Spinal cord (tissue), 10 donors: ENCODE measurements around the gene AKR1A1. TPM values are rescaled to one million over a fixed set of nuclear protein-coding genes. Genes with fewer than 3 reads are reported as not detected.
A peak's percentile ranks its signal among the peaks of the same experiment; 100 is the strongest.

Source experiments
- DNase-seq, 6 donors: peaks; one replicate each; pipeline versions ENCODE4 v3.0.0 to v3.0.0-alpha.2; 2013 to 2015; ENCODE audit warnings: low spot score in 6 of 6, low read depth in 4 of 6
- H3K27ac ChIP-seq: one replicate; pipeline ENCODE4 v1.5.1; 2013; ENCODE audit warnings: low read depth, low read length, control low read depth
- H3K27me3 ChIP-seq: one replicate; pipeline ENCODE4 v1.6.1; 2013; ENCODE audit warnings: low read length; ENCODE audit not compliant: control insufficient read depth, insufficient read depth
- H3K36me3 ChIP-seq: one replicate; pipeline ENCODE4 v1.6.1; 2013; ENCODE audit warnings: low read length; ENCODE audit not compliant: control insufficient read depth, insufficient read depth
- H3K4me1 ChIP-seq: one replicate; pipeline ENCODE4 v1.6.1; 2013; ENCODE audit warnings: low read length; ENCODE audit not compliant: control insufficient read depth, insufficient read depth
- H3K4me3 ChIP-seq: one replicate; pipeline ENCODE4 v1.5.1; 2013; ENCODE audit warnings: low read depth, low read length, control low read depth
- H3K9me3 ChIP-seq: one replicate; pipeline ENCODE4 v1.6.1; 2013; ENCODE audit warnings: low read length; ENCODE audit not compliant: control insufficient read depth, insufficient read depth
- WGBS: methylation state at CpG from one replicate; pipeline ENCODE4 v1.1.5; 2013; ENCODE audit warnings: missing lambda C conversion rate; ENCODE audit not compliant: insufficient coverage; 5-methylcytosine and 5-hydroxymethylcytosine counted together
- polyA plus RNA-seq, 2 donors: library from polyadenylated mRNA; unstranded; fragments of 120-200 nt; gene quantifications; one replicate each; pipeline ENCODE4 v1.2.1, GENCODE V29; 2013; ENCODE audit not compliant: insufficient read length in 2 of 2
- total RNA-seq, 2 donors: library from RNA; depleted of rRNA in 1 of 2; stranded (reverse); fragments of 120-200 nt in 1 of 2; fragments of >200 nt in 1 of 2; gene quantifications; one replicate each; pipeline versions ENCODE4 v1.2.3 to v1.2.4, GENCODE V29; 2013 to 2014
- donor health status: healthy.

AKR1A1 gene
- total and polyA plus RNA-seq, 4 donors, result 58.9 to 121 (median 114) TPM

DNA sequence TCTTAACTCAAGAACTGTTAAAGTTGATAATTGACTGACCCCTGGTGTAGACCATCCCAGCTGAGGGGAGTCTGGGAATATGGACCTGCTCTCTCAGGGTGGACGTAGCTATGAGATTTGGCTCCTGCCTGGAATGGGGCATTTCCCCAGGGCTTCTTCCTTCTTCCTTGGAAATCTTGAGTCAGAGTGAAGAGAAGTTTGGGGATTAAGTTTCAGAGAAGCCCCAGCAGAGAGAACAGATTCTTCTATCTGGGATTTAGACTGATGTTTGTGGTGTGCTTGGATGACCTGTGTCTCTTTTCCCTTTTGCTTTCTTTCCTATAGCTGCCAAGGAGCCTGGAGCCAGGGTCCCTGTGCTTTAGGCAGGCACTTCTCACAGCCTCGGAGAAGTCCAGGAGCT is 13.2 kb downstream of the AKR1A1 start:
- H3K27me3 ChIP-seq, result no peaks in the 10 kb centered on the region
- H3K36me3 ChIP-seq, result peaks cover 53% of the 10 kb centered on the region
- H3K4me1 ChIP-seq, result no peaks in the 10 kb centered on the region
- WGBS, result 83% methylated on average over 2 of the region's 2 CpGs
- no peak overlapping the region for H3K27ac ChIP-seq
- DNase-seq, result no peak
- no peaks in the 10 kb centered on the region for H3K9me3 ChIP-seq
- no peak overlapping the region for H3K4me3 ChIP-seq

DNA sequence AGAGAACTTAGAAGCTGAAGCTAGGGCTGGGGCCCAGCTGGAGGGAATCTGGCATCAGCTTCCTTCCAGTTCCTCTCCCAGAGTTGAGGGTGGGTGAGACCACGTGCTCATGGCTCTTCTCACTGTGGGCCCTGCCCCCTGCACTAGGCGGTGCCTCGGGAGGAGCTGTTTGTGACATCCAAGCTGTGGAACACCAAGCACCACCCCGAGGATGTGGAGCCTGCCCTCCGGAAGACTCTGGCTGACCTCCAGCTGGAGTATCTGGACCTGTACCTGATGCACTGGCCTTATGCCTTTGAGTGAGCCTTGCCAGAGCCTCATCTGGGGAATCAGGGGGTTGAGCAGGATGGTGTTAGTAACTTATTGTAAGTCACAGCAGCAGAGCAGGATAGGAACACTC is 16.1 kb downstream of the AKR1A1 start:
- H3K36me3 ChIP-seq, result peaks cover 44% of the 10 kb centered on the region
- DNase-seq, result no peak
- 92% methylated on average over 5 of the region's 5 CpGs for WGBS
- no peak overlapping the region for H3K4me3 ChIP-seq
- H3K9me3 ChIP-seq, result no peaks in the 10 kb centered on the region
- H3K27ac ChIP-seq, result no peak overlapping the region
- no peaks in the 10 kb centered on the region for H3K4me1 ChIP-seq
- H3K27me3 ChIP-seq, result no peaks in the 10 kb centered on the region

DNA sequence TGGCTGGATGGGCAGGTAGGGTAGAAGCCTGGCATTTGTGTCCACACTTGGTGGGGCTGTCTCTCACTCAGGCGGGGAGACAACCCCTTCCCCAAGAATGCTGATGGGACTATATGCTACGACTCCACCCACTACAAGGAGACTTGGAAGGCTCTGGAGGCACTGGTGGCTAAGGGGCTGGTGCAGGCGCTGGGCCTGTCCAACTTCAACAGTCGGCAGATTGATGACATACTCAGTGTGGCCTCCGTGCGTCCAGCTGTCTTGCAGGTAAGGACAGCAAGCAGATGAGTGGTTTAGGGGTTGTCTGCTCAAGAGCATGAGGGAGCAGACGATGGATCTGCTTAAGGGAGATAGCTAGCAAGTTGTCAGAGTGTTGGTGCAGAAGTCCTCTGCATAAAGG is 17.3 kb downstream of the AKR1A1 start:
- Histone ChIP-seq H3K9me3 (no peaks in the 10 kb centered on the region), H3K36me3 (peaks cover 33% of the 10 kb centered on the region), H3K27ac (no peak overlapping the region), H3K27me3 (no peaks in the 10 kb centered on the region), H3K4me1 (no peaks in the 10 kb centered on the region), H3K4me3 (no peak overlapping the region)
- 95% methylated on average over 7 of the region's 7 CpGs for WGBS
- DNase-seq, result no peak

DNA sequence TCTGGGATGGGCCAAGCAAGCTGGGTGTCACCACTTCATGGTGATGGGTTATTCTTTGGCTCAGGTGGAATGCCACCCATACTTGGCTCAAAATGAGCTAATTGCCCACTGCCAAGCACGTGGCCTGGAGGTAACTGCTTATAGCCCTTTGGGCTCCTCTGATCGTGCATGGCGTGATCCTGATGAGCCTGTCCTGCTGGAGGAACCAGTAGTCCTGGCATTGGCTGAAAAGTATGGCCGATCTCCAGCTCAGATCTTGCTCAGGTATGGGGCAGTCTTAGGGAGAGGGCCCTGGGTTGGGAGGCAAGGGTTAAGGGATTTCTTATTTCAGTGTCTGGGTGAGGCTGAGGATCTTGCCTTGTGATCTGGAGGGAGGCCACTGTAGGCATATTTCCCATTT is 17.8 kb downstream of the AKR1A1 start:
- Histone ChIP-seq H3K4me1 (no peaks in the 10 kb centered on the region), H3K4me3 (no peak overlapping the region), H3K36me3 (peaks cover 31% of the 10 kb centered on the region), H3K27ac (no peak overlapping the region), H3K9me3 (no peaks in the 10 kb centered on the region), H3K27me3 (no peaks in the 10 kb centered on the region)
- 95% methylated on average over 4 of the region's 4 CpGs for WGBS
- DNase-seq, result no peak

DNA sequence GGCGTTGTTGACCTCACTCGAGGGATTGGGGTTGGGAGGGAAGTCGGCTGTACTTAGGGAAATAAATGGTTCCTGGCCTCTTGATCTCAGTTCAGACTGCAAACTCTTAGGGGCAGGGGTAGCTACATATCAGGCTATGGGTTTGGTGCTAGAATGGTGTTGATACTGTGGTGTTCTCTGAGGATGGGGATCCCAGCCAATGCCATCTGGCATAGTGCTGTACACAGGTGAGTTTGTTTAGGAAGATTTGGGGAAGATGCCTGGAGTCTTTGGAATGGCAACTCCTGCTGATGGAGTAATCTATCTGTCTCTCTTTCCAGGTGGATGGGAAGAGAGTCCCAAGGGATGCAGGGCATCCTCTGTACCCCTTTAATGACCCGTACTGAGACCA is 18.9 kb downstream of the AKR1A1 start:
- Histone ChIP-seq H3K36me3 (peaks cover 31% of the 10 kb centered on the region), H3K27ac (no peak overlapping the region), H3K4me1 (no peaks in the 10 kb centered on the region), H3K9me3 (no peaks in the 10 kb centered on the region), H3K27me3 (no peaks in the 10 kb centered on the region), H3K4me3 (no peak overlapping the region)
- WGBS, result 60% methylated on average over 4 of the region's 4 CpGs
- DNase-seq, result no peak

DNA sequence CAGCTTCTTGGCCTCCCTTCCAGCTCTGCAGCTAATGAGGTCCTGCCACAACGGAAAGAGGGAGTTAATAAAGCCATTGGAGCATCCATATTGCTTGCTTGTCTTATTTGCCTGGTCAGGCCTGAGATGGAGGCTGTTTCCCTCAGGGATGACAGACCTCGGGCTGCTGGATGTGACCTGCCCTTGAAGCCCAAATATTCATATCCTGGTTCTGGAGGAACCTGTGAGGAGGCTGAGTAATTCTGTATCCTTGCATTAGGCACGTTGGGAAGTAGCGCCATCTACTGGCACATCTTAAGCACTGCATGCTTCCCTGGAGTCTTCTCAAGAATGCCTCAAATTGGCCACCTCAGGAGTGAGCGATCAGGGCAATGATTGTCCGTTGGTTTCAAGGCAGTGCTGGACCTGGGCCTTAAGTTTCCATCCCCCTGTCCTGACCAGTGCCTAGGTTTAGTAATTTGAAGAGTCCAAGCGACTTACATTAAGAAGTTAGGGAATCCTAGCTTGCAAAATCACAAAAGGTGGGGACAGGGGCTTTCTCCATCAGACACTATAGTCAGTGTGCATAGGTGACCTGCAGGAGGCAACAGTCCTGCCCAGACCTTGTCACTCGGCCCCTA is 19.4 kb downstream of the AKR1A1 start:
- 0% methylated on average over 4 of the region's 8 CpGs for WGBS
- H3K4me3 ChIP-seq, result no peak overlapping the region
- H3K36me3 ChIP-seq, result peaks cover 31% of the 10 kb centered on the region
- H3K9me3 ChIP-seq, result no peaks in the 10 kb centered on the region
- H3K27me3 ChIP-seq, result no peaks in the 10 kb centered on the region
- peak; percentile 45 to 90 (median 54) for DNase-seq
- H3K4me1 ChIP-seq, result no peaks in the 10 kb centered on the region
- H3K27ac ChIP-seq, result no peak overlapping the region

DNA sequence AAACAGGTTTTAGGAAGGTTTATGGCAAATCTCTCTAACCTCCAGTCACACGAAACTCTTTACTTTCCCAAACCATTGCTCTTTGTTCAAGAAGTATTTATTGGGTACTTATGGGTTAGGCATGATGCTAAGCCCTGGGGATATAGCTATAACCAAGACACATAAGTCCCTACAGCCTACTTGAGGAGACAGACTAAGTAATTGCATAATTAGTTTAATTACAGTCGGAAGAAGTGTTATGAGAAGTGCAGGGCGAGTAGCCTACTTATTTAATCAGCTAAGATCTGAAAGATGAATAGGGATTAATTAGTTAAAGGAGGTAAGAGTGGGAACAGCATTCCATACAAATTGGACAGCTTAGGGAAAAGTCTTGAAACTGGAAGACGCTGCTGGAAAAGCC is 20.0 kb downstream of the AKR1A1 start:
- no peaks in the 10 kb centered on the region for H3K27me3 ChIP-seq
- no peaks in the 10 kb centered on the region for H3K9me3 ChIP-seq
- no peaks in the 10 kb centered on the region for H3K4me1 ChIP-seq
- peaks cover 31% of the 10 kb centered on the region for H3K36me3 ChIP-seq
- WGBS, result 72% methylated on average over 3 of the region's 4 CpGs
- DNase-seq, result peak in 1 of 6 donors; percentile 82
- H3K4me3 ChIP-seq, result no peak overlapping the region
- H3K27ac ChIP-seq, result no peak overlapping the region

DNA sequence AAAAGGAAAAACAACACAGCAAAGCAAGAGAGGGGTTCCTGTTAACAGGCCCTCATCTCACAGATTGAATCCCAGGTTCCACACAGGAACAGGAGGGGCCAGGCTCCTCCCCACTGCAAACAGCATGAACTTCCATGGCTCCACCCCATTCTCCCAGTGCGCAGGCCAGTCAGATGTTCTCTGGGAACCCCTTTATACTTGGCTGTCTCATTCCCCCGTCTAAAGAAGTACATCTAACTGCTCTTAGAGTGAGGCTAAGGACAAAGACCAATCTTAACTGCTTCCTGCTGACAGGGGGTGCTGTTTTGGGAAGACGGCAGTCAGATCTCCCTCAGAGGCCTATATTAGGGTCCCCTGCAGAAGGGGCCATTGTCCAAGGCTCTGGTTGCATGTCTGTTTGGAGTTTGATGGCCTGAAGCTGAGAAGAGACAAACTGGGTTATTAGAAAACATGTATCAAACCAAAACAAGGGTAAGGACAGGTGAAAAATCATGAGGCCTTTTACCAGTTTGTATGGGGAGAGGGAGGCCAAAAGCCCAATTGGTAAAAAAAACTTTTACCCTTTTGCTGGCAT is 22.7 kb downstream of the AKR1A1 start:
- H3K9me3 ChIP-seq, result no peaks in the 10 kb centered on the region
- 38% methylated on average over 1 of the region's 3 CpGs for WGBS
- H3K4me3 ChIP-seq, result no peak overlapping the region

DNA sequence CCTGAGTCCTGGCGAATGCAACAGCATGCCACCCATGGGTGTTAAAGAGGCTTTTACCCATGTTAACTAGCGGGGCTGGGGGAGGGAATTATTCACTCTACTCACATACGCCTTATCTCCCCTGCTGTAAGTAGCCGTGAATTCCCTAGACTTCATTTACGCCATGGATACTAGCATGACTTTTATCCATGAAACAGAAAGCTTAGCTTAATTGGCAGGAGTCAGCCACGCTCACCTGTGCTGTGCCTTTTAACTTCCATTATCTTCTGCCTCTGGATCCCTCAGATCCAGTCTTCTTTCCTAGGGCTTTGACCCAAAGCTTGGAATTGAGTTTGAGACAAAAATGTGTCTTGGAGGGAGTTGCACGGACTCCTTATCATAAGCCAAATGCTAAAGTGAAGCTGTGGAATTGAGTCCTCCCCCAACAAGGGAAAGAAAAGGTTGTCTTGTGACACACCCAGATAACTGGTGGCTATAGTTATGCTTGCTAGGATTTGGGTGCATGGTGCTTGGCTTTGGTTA is 23.5 kb downstream of the AKR1A1 start:
- Histone ChIP-seq H3K4me1 (no peaks in the 10 kb centered on the region), H3K27ac (no peak overlapping the region), H3K4me3 (no peak overlapping the region), H3K36me3 (no peaks in the 10 kb centered on the region), H3K9me3 (no peaks in the 10 kb centered on the region), H3K27me3 (no peaks in the 10 kb centered on the region)
- no peak for DNase-seq
- 94% methylated on average over 3 of the region's 7 CpGs for WGBS

More for the DNA sequence above, 22.7 kb downstream of the AKR1A1 start:
- Histone ChIP-seq H3K4me1 (no peaks in the 10 kb centered on the region), H3K27me3 (no peaks in the 10 kb centered on the region), H3K27ac (no peak overlapping the region), H3K36me3 (peaks cover 8% of the 10 kb centered on the region)
- DNase-seq, result no peak

DNA sequence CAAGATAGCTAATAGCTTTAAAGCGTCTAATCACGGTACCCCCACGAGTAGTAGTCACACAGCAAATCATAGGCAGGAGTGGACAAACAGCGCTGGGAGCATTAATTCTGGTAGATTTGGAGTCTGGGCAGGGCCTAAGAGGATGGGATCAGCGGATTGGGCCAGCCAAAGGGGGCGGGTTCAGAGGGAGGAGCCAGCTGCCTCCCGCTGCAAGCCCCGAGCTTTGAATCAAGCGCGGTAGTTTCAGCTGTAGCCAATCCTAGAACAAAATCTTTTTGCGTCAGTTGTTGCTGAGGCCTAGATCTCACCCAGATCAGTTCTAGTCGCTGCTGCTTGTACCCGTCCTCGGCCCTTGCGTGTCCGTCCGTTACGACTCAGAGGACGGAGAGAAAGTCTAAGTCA is 32.6 kb downstream of the AKR1A1 start:
- peak overlapping the region; percentile 99 for H3K4me3 ChIP-seq
- peaks cover 20% of the 10 kb centered on the region for H3K4me1 ChIP-seq
- DNase-seq, result peak; percentile 92 to 99 (median 96)
- H3K27ac ChIP-seq, result peak overlapping the region; percentile 99
- no peaks in the 10 kb centered on the region for H3K27me3 ChIP-seq
- H3K9me3 ChIP-seq, result no peaks in the 10 kb centered on the region
- no peaks in the 10 kb centered on the region for H3K36me3 ChIP-seq
- WGBS, result under 1% methylated on average over 19 of the region's 19 CpGs
